ENCODE data around the gene IRX5. TPM values are rescaled to one million over a fixed set of nuclear protein-coding genes. Genes with fewer than 3 reads are reported as not detected.

The IRX5 gene
- total RNA-seq: not detected

GRCh38 chr16:54930005-54930868 is at the start of gene IRX5:
Gene IRX5 (plus strand): TSS chr16:54930865. CDS start chr16:54931199, 334 bp downstream.
- Mint-ChIP-seq H3K4me1 (ENCODE audit: low read depth in 2 of 2) (peaks cover 22 to 25% of the 10 kb centered on the region in 2 donors), H3K27me3 (peaks cover 49 to 69% of the 10 kb centered on the region in 2 donors), H3K9me3 (no peaks in the 10 kb centered on the region), H3K36me3 (peaks cover 6% of the 10 kb centered on the region), H3K4me3 (peak within 1 kb of the TSS; percentile 89), H3K27ac (peak within 1 kb of the TSS in 1 of 2 donors; percentile 59)
- DNase-seq (ENCODE audit: low spot score): no peak
- ATAC-seq: no peak

GRCh38 chr16:54882556-54882955 is 48.1 kb upstream of the IRX5 start:
- Mint-ChIP-seq H3K4me3 (no peak overlapping the region), H3K27me3 (peaks cover 0 to 31% of the 10 kb centered on the region in 2 donors), H3K36me3 (no peaks in the 10 kb centered on the region), H3K9me3 (no peaks in the 10 kb centered on the region), H3K4me1 (ENCODE audit: low read depth in 2 of 2) (no peaks in the 10 kb centered on the region), H3K27ac (no peak overlapping the region)
- ATAC-seq: no peak
- no peak for DNase-seq (ENCODE audit: low spot score)

- Mint-ChIP-seq H3K4me3 (no peak overlapping the region), H3K27ac (no peak overlapping the region), H3K27me3 (peaks cover 0 to 27% of the 10 kb centered on the region in 2 donors)
Observed at GRCh38 chr16:54883358-54883757, 47.3 kb upstream of the IRX5 start.

GRCh38 chr16:54886078-54886477 is 44.6 kb upstream of the IRX5 start:
- Mint-ChIP-seq H3K9me3 (no peaks in the 10 kb centered on the region), H3K36me3 (no peaks in the 10 kb centered on the region), H3K4me1 (ENCODE audit: low read depth in 2 of 2) (no peaks in the 10 kb centered on the region), H3K27me3 (peaks cover 0 to 2% of the 10 kb centered on the region in 2 donors), H3K27ac (no peak overlapping the region), H3K4me3 (no peak overlapping the region)
- DNase-seq (ENCODE audit: low spot score) (no peak), ATAC-seq (no peak)

More at GRCh38 chr16:54883358-54883757, 47.3 kb upstream of the IRX5 start:
- no peaks in the 10 kb centered on the region for H3K36me3 Mint-ChIP-seq
- H3K4me1 Mint-ChIP-seq (ENCODE audit: low read depth in 2 of 2): no peaks in the 10 kb centered on the region
- H3K9me3 Mint-ChIP-seq: no peaks in the 10 kb centered on the region
- ATAC-seq (no peak), DNase-seq (ENCODE audit: low spot score) (no peak)

DNA sequence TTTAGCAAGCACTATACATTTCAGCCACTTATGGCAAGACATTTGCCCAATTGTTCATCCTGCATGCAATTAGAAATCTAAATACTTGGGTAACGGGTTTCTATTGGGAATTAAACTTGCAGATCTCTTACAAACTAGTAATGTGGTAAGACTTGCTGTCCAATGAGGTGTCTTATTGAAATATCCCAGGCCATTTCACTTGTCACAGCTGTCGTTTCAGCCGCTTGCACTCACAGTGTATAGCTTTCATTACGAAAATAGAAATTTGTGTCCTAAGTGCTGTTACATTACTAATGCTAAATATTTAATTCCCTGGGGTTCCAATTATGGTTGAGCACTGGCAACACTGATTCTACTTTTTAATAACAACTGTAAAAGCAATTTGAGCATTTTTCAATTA is 40.3 kb upstream of the IRX5 start:
- DNase-seq (ENCODE audit: low spot score) (no peak), ATAC-seq (no peak)
- Mint-ChIP-seq H3K9me3 (no peaks in the 10 kb centered on the region), H3K4me1 (ENCODE audit: low read depth in 2 of 2) (no peaks in the 10 kb centered on the region), H3K27me3 (no peaks in the 10 kb centered on the region), H3K36me3 (no peaks in the 10 kb centered on the region), H3K27ac (no peak overlapping the region), H3K4me3 (no peak overlapping the region)

- Mint-ChIP-seq H3K27me3 (no peaks in the 10 kb centered on the region), H3K36me3 (no peaks in the 10 kb centered on the region), H3K27ac (no peak overlapping the region), H3K9me3 (no peaks in the 10 kb centered on the region), H3K4me1 (ENCODE audit: low read depth in 2 of 2) (no peaks in the 10 kb centered on the region), H3K4me3 (no peak overlapping the region)
- DNase-seq (ENCODE audit: low spot score) (no peak), ATAC-seq (no peak)
Observed at GRCh38 chr16:54891346-54891745, 39.3 kb upstream of the IRX5 start.

GRCh38 chr16:54892981-54893380 is 37.7 kb upstream of the IRX5 start:
- no peak overlapping the region for H3K27ac Mint-ChIP-seq
- H3K36me3 Mint-ChIP-seq: no peaks in the 10 kb centered on the region
- no peak for DNase-seq (ENCODE audit: low spot score)
- no peaks in the 10 kb centered on the region for H3K9me3 Mint-ChIP-seq
- no peaks in the 10 kb centered on the region for H3K27me3 Mint-ChIP-seq
- H3K4me1 Mint-ChIP-seq (ENCODE audit: low read depth in 2 of 2): no peaks in the 10 kb centered on the region
- no peak for ATAC-seq
- H3K4me3 Mint-ChIP-seq: no peak overlapping the region

DNA sequence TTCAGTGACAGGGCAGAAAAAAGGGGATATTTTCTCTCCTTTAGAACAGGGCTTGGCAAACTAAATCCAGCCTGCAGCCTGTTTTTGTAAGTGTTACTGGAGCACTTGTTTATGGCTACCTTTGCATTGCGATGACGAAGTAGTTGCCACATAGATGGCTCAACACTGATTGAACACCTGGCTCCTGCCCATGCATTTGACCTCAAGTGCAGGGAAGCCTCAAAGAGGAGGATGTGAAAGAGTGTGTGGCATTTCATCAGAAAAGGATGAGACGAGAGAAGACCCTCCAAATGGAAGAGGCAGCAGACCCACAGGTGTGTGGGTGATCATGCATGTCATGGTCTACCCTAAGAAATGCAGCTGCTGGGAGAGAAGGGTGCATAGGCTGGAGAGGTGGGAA is 32.7 kb upstream of the IRX5 start:
- Mint-ChIP-seq H3K9me3 (no peaks in the 10 kb centered on the region), H3K27ac (no peak overlapping the region), H3K4me1 (ENCODE audit: low read depth in 2 of 2) (no peaks in the 10 kb centered on the region), H3K4me3 (no peak overlapping the region), H3K27me3 (peaks cover 0 to 6% of the 10 kb centered on the region in 2 donors), H3K36me3 (no peaks in the 10 kb centered on the region)
- ATAC-seq: no peak
- DNase-seq (ENCODE audit: low spot score): no peak

DNA sequence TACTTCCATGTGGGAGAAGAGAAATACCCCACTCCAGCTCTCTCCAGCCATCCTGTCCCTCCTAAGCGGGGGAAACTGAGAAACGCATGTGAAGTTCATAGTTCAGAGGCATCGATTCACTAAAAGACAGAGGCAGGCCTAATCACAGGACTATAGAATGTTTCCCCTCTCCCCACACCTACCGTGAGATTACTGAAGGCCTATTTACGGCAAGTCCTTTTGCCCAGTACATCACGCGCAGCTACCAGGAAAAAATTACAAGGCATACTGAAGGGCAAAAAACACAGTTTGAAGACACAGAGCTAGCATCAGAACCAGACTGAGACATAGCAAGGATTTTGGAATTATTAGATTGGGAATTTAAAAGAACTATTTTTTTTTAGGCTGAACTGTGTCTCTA is 29.1 kb upstream of the IRX5 start:
- Mint-ChIP-seq H3K27ac (no peak overlapping the region), H3K36me3 (no peaks in the 10 kb centered on the region), H3K4me1 (ENCODE audit: low read depth in 2 of 2) (no peaks in the 10 kb centered on the region), H3K9me3 (no peaks in the 10 kb centered on the region), H3K4me3 (no peak overlapping the region), H3K27me3 (peaks cover 6 to 12% of the 10 kb centered on the region in 2 donors)
- ATAC-seq (no peak), DNase-seq (ENCODE audit: low spot score) (no peak)

DNA sequence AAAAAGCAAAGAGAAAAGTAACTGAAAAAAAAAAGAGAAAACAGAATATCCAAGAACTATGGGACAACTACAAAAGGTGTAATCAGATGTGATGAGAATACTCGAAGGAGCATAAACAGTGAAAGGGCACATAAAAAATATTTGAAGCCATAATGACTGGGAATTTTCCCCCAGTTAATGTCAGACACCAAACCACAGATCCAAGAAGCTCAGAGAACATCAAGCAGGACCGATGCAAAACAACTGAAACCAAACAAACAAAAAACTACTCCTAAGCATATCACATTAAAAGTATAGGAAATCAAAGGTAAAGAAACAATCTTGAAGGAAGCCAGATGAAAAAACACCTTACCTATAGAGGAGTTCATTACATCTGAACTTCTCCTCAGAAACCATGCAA is 27.6 kb upstream of the IRX5 start:
- Mint-ChIP-seq H3K27ac (no peak overlapping the region), H3K4me3 (no peak overlapping the region), H3K36me3 (no peaks in the 10 kb centered on the region), H3K9me3 (no peaks in the 10 kb centered on the region), H3K27me3 (peaks cover 9 to 17% of the 10 kb centered on the region in 2 donors), H3K4me1 (ENCODE audit: low read depth in 2 of 2) (no peaks in the 10 kb centered on the region)
- no peak for ATAC-seq
- no peak for DNase-seq (ENCODE audit: low spot score)

DNA sequence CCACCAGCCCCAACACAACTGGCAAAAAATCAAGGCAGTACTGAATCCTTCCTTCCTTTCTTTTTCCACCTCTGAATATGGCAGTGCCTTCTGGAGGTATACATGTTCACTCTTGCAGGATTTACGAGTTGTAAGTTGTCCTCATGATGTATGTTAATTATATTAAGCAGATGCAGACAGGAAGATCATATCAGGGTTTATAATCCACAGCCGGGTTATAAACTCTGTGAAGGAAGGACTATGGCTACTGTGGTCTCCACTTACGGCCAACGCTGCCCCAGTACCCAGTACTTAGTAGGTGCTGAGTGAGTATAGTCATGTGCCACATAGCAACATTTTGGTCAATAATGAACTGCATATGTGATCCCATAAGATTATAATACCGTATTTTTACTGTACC is 19.6 kb upstream of the IRX5 start:
- Mint-ChIP-seq H3K36me3 (no peaks in the 10 kb centered on the region), H3K27ac (no peak overlapping the region)
- no peak for ATAC-seq

GRCh38 chr16:54912720-54913119 is 17.9 kb upstream of the IRX5 start:
- Mint-ChIP-seq H3K4me3 (no peak overlapping the region), H3K27me3 (peaks cover 23 to 41% of the 10 kb centered on the region in 2 donors), H3K9me3 (no peaks in the 10 kb centered on the region), H3K36me3 (no peaks in the 10 kb centered on the region), H3K4me1 (ENCODE audit: low read depth in 2 of 2) (no peaks in the 10 kb centered on the region), H3K27ac (no peak overlapping the region)
- DNase-seq (ENCODE audit: low spot score): no peak
- ATAC-seq: no peak

More for the DNA sequence above, 19.6 kb upstream of the IRX5 start:
- Mint-ChIP-seq H3K9me3 (no peaks in the 10 kb centered on the region), H3K4me3 (no peak overlapping the region), H3K4me1 (ENCODE audit: low read depth in 2 of 2) (no peaks in the 10 kb centered on the region), H3K27me3 (peaks cover 24 to 40% of the 10 kb centered on the region in 2 donors)
- DNase-seq (ENCODE audit: low spot score): no peak

GRCh38 chr16:54921206-54921824 is 9.3 kb upstream of the IRX5 start:
- no peak overlapping the region for H3K27ac Mint-ChIP-seq
- ATAC-seq (no peak), DNase-seq (ENCODE audit: low spot score) (no peak)
- no peaks in the 10 kb centered on the region for H3K9me3 Mint-ChIP-seq
- no peak overlapping the region for H3K4me3 Mint-ChIP-seq
- H3K27me3 Mint-ChIP-seq: peaks cover 20 to 21% of the 10 kb centered on the region in 2 donors
- no peaks in the 10 kb centered on the region for H3K36me3 Mint-ChIP-seq
- H3K4me1 Mint-ChIP-seq (ENCODE audit: low read depth in 2 of 2): no peaks in the 10 kb centered on the region

DNA sequence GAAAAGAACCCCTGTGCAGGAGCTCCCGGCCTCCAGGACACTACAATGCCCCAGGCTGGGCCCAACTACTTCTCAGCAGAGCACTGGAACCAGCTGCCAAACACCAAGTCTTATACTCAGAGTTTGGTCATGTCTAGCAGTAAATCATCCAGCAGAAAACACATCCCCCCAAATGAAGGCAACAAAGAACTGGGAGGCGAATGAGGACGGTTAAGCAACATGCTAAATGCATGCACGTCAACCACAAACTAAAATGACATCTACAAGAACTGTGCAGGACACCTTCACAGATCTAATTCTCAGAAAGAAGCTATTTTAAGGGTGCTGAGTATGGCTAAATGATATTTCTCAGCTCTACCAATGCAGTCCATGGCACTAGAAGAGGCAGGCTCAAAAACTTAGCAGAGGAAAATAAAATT is 7.6 kb upstream of the IRX5 start:
- H3K4me3 Mint-ChIP-seq: no peak overlapping the region
- H3K27me3 Mint-ChIP-seq: peaks cover 33% of the 10 kb centered on the region in 2 donors
- no peak for ATAC-seq
- no peak overlapping the region for H3K27ac Mint-ChIP-seq
- no peaks in the 10 kb centered on the region for H3K9me3 Mint-ChIP-seq
- H3K36me3 Mint-ChIP-seq: peaks cover 6% of the 10 kb centered on the region
- DNase-seq (ENCODE audit: low spot score): no peak
- peaks cover 7 to 8% of the 10 kb centered on the region in 2 donors for H3K4me1 Mint-ChIP-seq (ENCODE audit: low read depth in 2 of 2)

Data from natural killer cell treated with Interleukin-12 subunit alpha and Interleukin-12 subunit beta and Interleukin-15 and Interleukin-18, amount 100 ng/mL, for 72 hours (primary cell).